Activated effector memory CD4-positive, alpha-beta T cell treated with anti-CD3 and anti-CD28 coated beads, Interleukin-2, amount 50 U/mL, for 16 hours (primary cell): ENCODE data around the gene TMEM231.
"Not testable (repeated sequence)": the region's sequence is repeated elsewhere in the genome, so short reads cannot be mapped to it uniquely, and the experiment has no call there.

Experiments used
- DNase-seq: peaks from one replicate; pipeline ENCODE4 v3.0.0-alpha.2; 2020

Gene TMEM231

GRCh38 chr16:75529056-75529905 is 26.8 kb downstream of the TMEM231 start:
- DNase-seq, result no peak

GRCh38 chr16:75527825-75528299 is 28.2 kb downstream of the TMEM231 start:
- DNase-seq, result no peak

- DNase-seq, result no peak
Observed at GRCh38 chr16:75526032-75526790, 29.8 kb downstream of the TMEM231 start.

GRCh38 chr16:75519175-75519574 is 36.9 kb downstream of the TMEM231 start:
- DNase-seq, result no peak

GRCh38 chr16:75516189-75516966 is 39.7 kb downstream of the TMEM231 start:
- DNase-seq, result peak; percentile 75

GRCh38 chr16:75514296-75514695 is 41.8 kb downstream of the TMEM231 start:
- no peak for DNase-seq

- no peak for DNase-seq
Observed at GRCh38 chr16:75506574-75506973, 49.5 kb downstream of the TMEM231 start.

GRCh38 chr16:75506107-75506506 is 49.9 kb downstream of the TMEM231 start:
- no peak for DNase-seq

GRCh38 chr16:75503801-75504200 is 52.3 kb downstream of the TMEM231 start:
- no peak for DNase-seq

GRCh38 chr16:75502916-75503605 is 53.0 kb downstream of the TMEM231 start:
- DNase-seq, result no peak

- not testable (repeated sequence) for DNase-seq
Observed at GRCh38 chr16:75501820-75502219, 54.2 kb downstream of the TMEM231 start.

- no peak for DNase-seq
Observed at GRCh38 chr16:75501359-75501758, 54.7 kb downstream of the TMEM231 start.

GRCh38 chr16:75498605-75499322 is 57.3 kb downstream of the TMEM231 start:
- DNase-seq, result not testable (repeated sequence)

GRCh38 chr16:75497558-75497957 is 58.5 kb downstream of the TMEM231 start:
- DNase-seq, result no peak

- DNase-seq, result peak; percentile 69
Observed at GRCh38 chr16:75495076-75495674, 60.9 kb downstream of the TMEM231 start, which contains the start of gene CHST6. Gene CHST6, minus strand, starts transcription at chr16:75495441. Its CDS starts 15,613 bp downstream, at chr16:75479828.

GRCh38 chr16:75494661-75495075 is 61.4 kb downstream of the TMEM231 start:
- no peak for DNase-seq

- no peak for DNase-seq
Observed at GRCh38 chr16:75494184-75494583, 61.9 kb downstream of the TMEM231 start.

- no peak for DNase-seq
Observed at GRCh38 chr16:75491876-75492275, 64.2 kb downstream of the TMEM231 start.

GRCh38 chr16:75488322-75488721 is 67.7 kb downstream of the TMEM231 start:
- DNase-seq, result no peak
